HepG2 (cell line): Measurements from ENCODE around the gene LURAP1L. TPM values are rescaled to one million over a fixed set of nuclear protein-coding genes. Genes with fewer than 3 reads are reported as not detected.

Experiments used
- ATAC-seq: fragments of 200-7000 bp; cut with Tn5 transposase; 3 replicates; pipeline ENCODE4 v1.9.1; 2020; ENCODE audit warnings: mild to moderate bottlenecking, moderate library complexity
- BruUV-seq: library from RNA; stranded (reverse); fragments of 400-500 nt; replicated peaks from 2 replicates; lab custom pipeline; 2021; lab: Mats Ljungman, UMichigan
- CTCF ChIA-PET: fragments of 300-600 bp; formaldehyde crosslinking; extraction: SDS; loops from one replicate; lab custom pipeline; 2021; ENCODE audit warnings: low total read pairs, inconsistent platforms, low intra/inter-chr PET ratio; lab: Yijun Ruan, JAX
- POLR2A ChIA-PET: fragments of 350-600 bp; sonication (Branson Sonifier 250); formaldehyde crosslinking; loops from one replicate; lab custom pipeline; 2020; ENCODE audit warnings: antibody characterized with exemption, inconsistent platforms; lab: Yijun Ruan, JAX
- DNase-seq: peaks from one replicate; pipeline ENCODE4 v3.0.0-alpha.2; 2015; ENCODE audit warnings: low spot score
- FAIRE-seq: peaks from 3 replicates; lab custom pipeline; 2011; peaks lifted over from hg19 to GRCh38; lab: Jason Lieb, UNC
- H2AFZ ChIP-seq: one replicate; pipeline ENCODE4 v1.6.1; 2011; ENCODE audit warnings: low read length, inconsistent platforms
- H3K27ac ChIP-seq: fragments of 300-600 bp; 3 replicates; pipeline ENCODE4 v1.8.0; 2011; ENCODE audit warnings: mixed run types, mild to moderate bottlenecking, mixed read lengths, low read length, inconsistent platforms; ENCODE audit not compliant: insufficient read depth; ENCODE audit errors: extremely low read length
- H3K27me3 ChIP-seq, 2 experiments: fragments of 200-600 bp in 1 of 2; 2 replicates in 1 of 2; 3 replicates in 1 of 2; pipeline versions ENCODE4 v1.6.0 to v1.8.0; 2011; ENCODE audit warnings: low read length in 2 of 2, mild to moderate bottlenecking in 2 of 2, moderate library complexity in 2 of 2, inconsistent platforms in 1 of 2; ENCODE audit not compliant: insufficient read depth in 2 of 2, control insufficient read depth in 1 of 2
- H3K36me3 ChIP-seq, 2 experiments: fragments of 200-600 bp in 1 of 2; replicated peaks in 1 of 2; 2 replicates in 1 of 2; 3 replicates in 1 of 2; pipeline versions ENCODE4 v1.5.1 to v1.8.0; 2011; ENCODE audit warnings: low read length in 2 of 2, inconsistent platforms in 1 of 2; ENCODE audit not compliant: insufficient read depth in 2 of 2, control insufficient read depth in 1 of 2
- H3K4me1 ChIP-seq: 2 replicates; pipeline ENCODE4 v1.5.1; 2012; ENCODE audit warnings: low read length, inconsistent platforms; ENCODE audit not compliant: insufficient read depth
- H3K4me2 ChIP-seq: 2 replicates; pipeline ENCODE4 v1.6.0; 2011; ENCODE audit warnings: low read depth, low read length, inconsistent platforms
- H3K4me3 ChIP-seq, 3 experiments: fragments of 200-600 bp in 1 of 3; sonication (generic), shearing (Covaris generic) in 1 of 3; replicated peaks in 1 of 3; 2 replicates each; pipeline ENCODE4 v1.5.1; 2011 to 2016; ENCODE audit warnings: low read length in 3 of 3, inconsistent platforms in 2 of 3, low read depth in 2 of 3, mild to moderate bottlenecking in 2 of 3, control low read depth in 1 of 3, mixed read lengths in 1 of 3; ENCODE audit not compliant: insufficient read depth in 1 of 3
- H3K79me2 ChIP-seq: one replicate; pipeline ENCODE4 v1.6.1; 2011; ENCODE audit warnings: low read length, inconsistent platforms; ENCODE audit not compliant: insufficient read depth
- H3K9ac ChIP-seq: 2 replicates; pipeline ENCODE4 v1.6.0; 2011; ENCODE audit warnings: mild to moderate bottlenecking, low read depth, low read length, inconsistent platforms; ENCODE audit not compliant: insufficient read depth
- H3K9me3 ChIP-seq: 2 replicates; pipeline ENCODE4 v1.5.1; 2012; ENCODE audit warnings: mild to moderate bottlenecking, low read length
- H4K20me1 ChIP-seq: 2 replicates; pipeline ENCODE4 v1.6.0; 2011; ENCODE audit warnings: inconsistent platforms, mild to moderate bottlenecking, low read length, moderate library complexity; ENCODE audit not compliant: insufficient read depth
- KAT7 ChIP-seq: IDR thresholded peaks from 2 replicates; pipeline ENCODE4 v1.6.1; 2018; ENCODE audit warnings: borderline replicate concordance, missing compliant biosample characterization
- MAFG ChIP-seq: sonication (generic); formaldehyde crosslinking; IDR thresholded peaks from 2 replicates; pipeline ENCODE4 v1.5.1; 2020; ENCODE audit warnings: mild to moderate bottlenecking, missing genetic modification reagents
- ZBTB14 ChIP-seq: sonication (generic); formaldehyde crosslinking; IDR thresholded peaks from 2 replicates; pipeline ENCODE4 v1.4.0; 2020; ENCODE audit warnings: missing genetic modification reagents
- ZNF672 ChIP-seq: sonication (generic); formaldehyde crosslinking; IDR thresholded peaks from 2 replicates; pipeline ENCODE4 v1.8.1; 2022; ENCODE audit warnings: missing genetic modification reagents
- WGBS: methylation state at CpG from one replicate; pipeline ENCODE4 v1.1.6; 2017; ENCODE audit warnings: low lambda C conversion rate; 5-methylcytosine and 5-hydroxymethylcytosine counted together
- in situ Hi-C: cut with HindIII; loops from 2 replicates; pipeline ENCODE4 v1.10.0; 2017; ENCODE audit warnings: low pct_unique_long_range_greater_than_20kb; ENCODE audit not compliant: extremely low pct_ligation_motif_present
- intact Hi-C: fragments of 100-400 bp; cut with micrococcal nuclease; formaldehyde crosslinking; loops from one replicate; pipeline ENCODE4 v1.10.0; 2022; ENCODE audit not compliant: unreplicated experiment
- polyA plus RNA-seq, 8 experiments: library from polyadenylated mRNA; depleted of rRNA in 3 of 8; stranded (reverse) in 7 of 8; unstranded in 1 of 8; fragments of >200 nt; fragmentation: Illumina TruSeq in 4 of 8; extraction: Trizol in 4 of 8; gene quantifications; 2 replicates each; pipeline versions ENCODE4 v1.2.1 to v1.2.3, GENCODE V29; 2011 to 2016; ENCODE audit warnings: low read depth in 4 of 8, missing spikeins in 1 of 8, mixed read lengths in 1 of 8; ENCODE audit not compliant: insufficient read depth in 1 of 8
- total RNA-seq, 5 experiments: library from RNA; depleted of rRNA; stranded (reverse); fragments of >200 nt; fragmentation: Illumina TruSeq; extraction: Trizol; gene quantifications; 2 replicates each; pipeline ENCODE4 v1.2.3, GENCODE V29; 2016; ENCODE audit warnings: low read depth in 1 of 5
- TF ChIP-seq, protein P1 (sequence below): sonication (generic); formaldehyde crosslinking; IDR thresholded peaks from 2 replicates; pipeline ENCODE4 v1.5.0; 2020; ENCODE audit warnings: mild to moderate bottlenecking, missing genetic modification reagents

LURAP1L gene
- total and polyA plus RNA-seq, 2 of the 13 experiments (the other 11 are each of a cell fraction or from before 2014, with no cell fraction given): 6.7 to 16.6 TPM

DNA sequence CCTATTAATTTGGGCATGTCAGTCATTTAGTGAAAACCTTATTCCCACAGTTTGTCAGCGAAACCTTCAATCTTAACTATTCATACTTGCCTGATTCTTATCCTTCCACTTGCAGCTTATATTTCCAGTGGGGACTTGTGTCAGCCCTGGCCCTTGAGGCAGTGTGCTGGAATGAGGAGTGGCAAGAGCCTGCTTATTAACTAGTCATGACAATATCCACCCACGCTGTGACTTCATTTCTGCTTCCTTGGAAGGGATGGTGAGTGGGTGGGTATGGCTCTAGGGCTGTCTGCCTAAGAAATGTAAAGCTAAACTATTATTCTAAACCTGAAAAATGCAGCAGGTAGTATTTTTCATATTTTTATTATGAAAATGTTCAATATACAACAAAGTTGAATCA lies 34.0 kb upstream of the LURAP1L start:
- H2AFZ ChIP-seq: no peak overlapping the region
- FAIRE-seq (no peak), DNase-seq (no peak), ATAC-seq (no peak)
- H4K20me1 ChIP-seq: no peaks in the 10 kb centered on the region
- H3K9me3 ChIP-seq: no peaks in the 10 kb centered on the region
- TF ChIP-seq KAT7 (CRISPR knock-in tag): no peak
- TF ChIP-seq, protein P1, sequence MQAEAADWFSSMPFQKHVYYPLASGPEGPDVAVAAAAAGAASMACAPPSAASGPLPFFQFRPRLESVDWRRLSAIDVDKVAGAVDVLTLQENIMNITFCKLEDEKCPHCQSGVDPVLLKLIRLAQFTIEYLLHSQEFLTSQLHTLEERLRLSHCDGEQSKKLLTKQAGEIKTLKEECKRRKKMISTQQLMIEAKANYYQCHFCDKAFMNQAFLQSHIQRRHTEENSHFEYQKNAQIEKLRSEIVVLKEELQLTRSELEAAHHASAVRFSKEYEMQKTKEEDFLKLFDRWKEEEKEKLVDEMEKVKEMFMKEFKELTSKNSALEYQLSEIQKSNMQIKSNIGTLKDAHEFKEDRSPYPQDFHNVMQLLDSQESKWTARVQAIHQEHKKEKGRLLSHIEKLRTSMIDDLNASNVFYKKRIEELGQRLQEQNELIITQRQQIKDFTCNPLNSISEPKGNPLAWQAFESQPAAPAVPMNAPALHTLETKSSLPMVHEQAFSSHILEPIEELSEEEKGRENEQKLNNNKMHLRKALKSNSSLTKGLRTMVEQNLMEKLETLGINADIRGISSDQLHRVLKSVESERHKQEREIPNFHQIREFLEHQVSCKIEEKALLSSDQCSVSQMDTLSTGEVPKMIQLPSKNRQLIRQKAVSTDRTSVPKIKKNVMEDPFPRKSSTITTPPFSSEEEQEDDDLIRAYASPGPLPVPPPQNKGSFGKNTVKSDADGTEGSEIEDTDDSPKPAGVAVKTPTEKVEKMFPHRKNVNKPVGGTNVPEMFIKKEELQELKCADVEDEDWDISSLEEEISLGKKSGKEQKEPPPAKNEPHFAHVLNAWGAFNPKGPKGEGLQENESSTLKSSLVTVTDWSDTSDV (CRISPR knock-in tag): no peak
- no peak for TF ChIP-seq ZBTB14 (CRISPR knock-in tag)
- TF ChIP-seq ZNF672 (CRISPR knock-in tag): no peak
- no peak for TF ChIP-seq MAFG (CRISPR knock-in tag)
- no peak overlapping the region for H3K4me2 ChIP-seq
- intact Hi-C loops (no loop called here), in situ Hi-C loops (no loop called here)
- H3K9ac ChIP-seq: no peak overlapping the region
- BruUV-seq: no TSS peak
- H3K79me2 ChIP-seq: no peaks in the 10 kb centered on the region
- whole genome bisulfite sequencing: 13% methylated on average over 2 of the region's 2 CpGs
- POLR2A ChIA-PET: no interaction called here
- CTCF ChIA-PET: no interaction called here
- H3K4me1 ChIP-seq: no peaks in the 10 kb centered on the region
- H3K27me3 ChIP-seq: no peaks in the 10 kb centered on the region
- H3K4me3 ChIP-seq: no peak overlapping the region
- no peaks in the 10 kb centered on the region for H3K36me3 ChIP-seq
- H3K27ac ChIP-seq: no peak overlapping the region
